GM18526 (cell line): ENCODE measurements around the gene MPEG1.

ENCODE experiments used
- POLR2A ChIP-seq: IDR thresholded peaks from 3 replicates; pipeline ENCODE4 v1.6.1; 2011; ENCODE audit not compliant: insufficient read length; ENCODE audit errors: extremely low read depth

The MPEG1 gene

GRCh38 chr11:59200423-59200746, 12.3 kb downstream of the MPEG1 start:
- no peak for TF ChIP-seq POLR2A

GRCh38 chr11:59199546-59200422, 12.9 kb downstream of the MPEG1 start:
- no peak for TF ChIP-seq POLR2A

- TF ChIP-seq POLR2A, result no peak
These were observed 14.0 kb downstream of the MPEG1 start for GRCh38 chr11:59198726-59199125.

GRCh38 chr11:59197991-59198390, 14.7 kb downstream of the MPEG1 start:
- no peak for TF ChIP-seq POLR2A

- TF ChIP-seq POLR2A, result no peak
These were observed 15.9 kb downstream of the MPEG1 start for GRCh38 chr11:59196777-59197176.

- TF ChIP-seq POLR2A, result no peak
These were observed 17.1 kb downstream of the MPEG1 start for GRCh38 chr11:59195586-59195985.

GRCh38 chr11:59193587-59194130, 19.1 kb downstream of the MPEG1 start:
- TF ChIP-seq POLR2A, result no peak

GRCh38 chr11:59192446-59193020, 20.2 kb downstream of the MPEG1 start:
- TF ChIP-seq POLR2A, result no peak

- no peak for TF ChIP-seq POLR2A
These were observed 20.8 kb downstream of the MPEG1 start for GRCh38 chr11:59191890-59192289.

GRCh38 chr11:59191095-59191494, 21.6 kb downstream of the MPEG1 start:
- no peak for TF ChIP-seq POLR2A

- TF ChIP-seq POLR2A, result no peak
These were observed 22.7 kb downstream of the MPEG1 start for GRCh38 chr11:59189986-59190385.

GRCh38 chr11:59188954-59189353, 23.8 kb downstream of the MPEG1 start:
- TF ChIP-seq POLR2A, result no peak

- no peak for TF ChIP-seq POLR2A
These were observed 25.1 kb downstream of the MPEG1 start for GRCh38 chr11:59187587-59187986.

GRCh38 chr11:59187035-59187434, 25.7 kb downstream of the MPEG1 start:
- no peak for TF ChIP-seq POLR2A

GRCh38 chr11:59186130-59186594, 26.6 kb downstream of the MPEG1 start:
- no peak for TF ChIP-seq POLR2A

GRCh38 chr11:59185386-59185945, 27.3 kb downstream of the MPEG1 start:
- no peak for TF ChIP-seq POLR2A
